NB4 (cell line): Measurements from ENCODE around the gene ALG1L2.
"Not testable (repeated sequence)": the region's sequence is repeated elsewhere in the genome, so short reads cannot be mapped to it uniquely, and the experiment has no call there.

Experiments used
- CTCF ChIP-seq: IDR thresholded peaks from one replicate; pipeline ENCODE4 v1.5.1; 2012; ENCODE audit warnings: low read depth, low read length
- MYC ChIP-seq: IDR thresholded peaks from 2 replicates; pipeline ENCODE4 v1.6.1; 2011; ENCODE audit warnings: low read depth, low read length
- POLR2A ChIP-seq: IDR thresholded peaks from 2 replicates; pipeline ENCODE4 v1.6.1; 2011; ENCODE audit warnings: mild to moderate bottlenecking; ENCODE audit not compliant: insufficient read length; ENCODE audit errors: extremely low read depth

GRCh38 chr3:130104191-130104590 is 22.6 kb downstream of the ALG1L2 start:
- not testable (repeated sequence) for TF ChIP-seq CTCF, MYC, POLR2A
